OCI-M2 (cell line): ENCODE measurements around the gene C1orf21.
"Not testable (repeated sequence)": the region's sequence is repeated elsewhere in the genome, so short reads cannot be mapped to it uniquely, and the experiment has no call there.

Experiments
- DNase-seq: peaks from one replicate; lab custom pipeline; 2025; ENCODE audit not compliant: unreplicated experiment; lab: John Stamatoyannopoulos, UW

Gene C1orf21

GRCh38 chr1:184386312-184387068, at the start of gene C1orf21:
TSS of gene C1orf21 (plus strand) at chr1:184387029. CDS start at chr1:184477510, 90,481 bp downstream.
- no peak for DNase-seq

GRCh38 chr1:184337865-184338264, 49.0 kb upstream of the C1orf21 start:
- DNase-seq = not testable (repeated sequence)

GRCh38 chr1:184340984-184341383, 45.8 kb upstream of the C1orf21 start:
- no peak for DNase-seq

- no peak for DNase-seq
Observed at GRCh38 chr1:184350573-184350972, 36.3 kb upstream of the C1orf21 start.

- DNase-seq = no peak
Observed at GRCh38 chr1:184351416-184351975, 35.3 kb upstream of the C1orf21 start.

- no peak for DNase-seq
Observed at GRCh38 chr1:184352776-184353175, 34.1 kb upstream of the C1orf21 start.

GRCh38 chr1:184354719-184355118, 32.1 kb upstream of the C1orf21 start:
- DNase-seq = no peak

GRCh38 chr1:184356891-184357290, 29.9 kb upstream of the C1orf21 start:
- DNase-seq = no peak

GRCh38 chr1:184358256-184358655, 28.6 kb upstream of the C1orf21 start:
- DNase-seq = no peak

- DNase-seq = no peak
Observed at GRCh38 chr1:184359909-184360308, 26.9 kb upstream of the C1orf21 start.

GRCh38 chr1:184362876-184363275, 24.0 kb upstream of the C1orf21 start:
- no peak for DNase-seq

GRCh38 chr1:184365699-184366098, 21.1 kb upstream of the C1orf21 start:
- DNase-seq = no peak

- DNase-seq = no peak
Observed at GRCh38 chr1:184366997-184367396, 19.8 kb upstream of the C1orf21 start.

GRCh38 chr1:184367427-184368038, 19.3 kb upstream of the C1orf21 start:
- no peak for DNase-seq

- DNase-seq = no peak
Observed at GRCh38 chr1:184368354-184368753, 18.5 kb upstream of the C1orf21 start.

GRCh38 chr1:184370850-184371249, 16.0 kb upstream of the C1orf21 start:
- DNase-seq = no peak

GRCh38 chr1:184373155-184373554, 13.7 kb upstream of the C1orf21 start:
- DNase-seq = no peak

- no peak for DNase-seq
Observed at GRCh38 chr1:184376369-184376768, 10.5 kb upstream of the C1orf21 start.

GRCh38 chr1:184379111-184379752, 7.6 kb upstream of the C1orf21 start:
- no peak for DNase-seq

- DNase-seq = no peak
Observed at GRCh38 chr1:184380468-184380867, 6.4 kb upstream of the C1orf21 start.

- no peak for DNase-seq
Observed at GRCh38 chr1:184383772-184384323, 3.0 kb upstream of the C1orf21 start.
